Measurements from ENCODE around the gene DAB2IP. TPM values are rescaled to one million over a fixed set of nuclear protein-coding genes. Genes with fewer than 3 reads are reported as not detected.

DAB2IP gene
- total RNA-seq, 1 experiment from 2014 or later, result 31.0 TPM

DNA sequence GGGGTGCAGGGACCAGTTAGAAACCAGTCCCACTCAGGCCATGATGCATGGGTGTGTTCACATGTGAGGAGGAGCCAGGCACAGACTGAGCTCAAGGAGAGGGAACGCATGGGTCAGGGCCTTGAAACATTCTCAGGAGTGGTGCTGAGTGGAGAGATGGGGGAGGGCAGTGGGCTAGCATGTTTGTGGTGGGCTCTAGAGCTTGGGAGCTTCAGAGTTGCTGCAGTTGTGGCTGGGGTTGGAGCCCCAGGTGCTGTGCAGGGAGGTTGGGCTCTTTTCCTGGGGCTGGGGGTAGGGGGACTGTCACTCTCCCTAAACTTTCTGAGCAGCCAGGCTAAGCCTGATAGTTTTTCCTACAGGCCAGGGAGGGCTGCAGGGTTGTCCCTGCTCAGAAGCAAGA lies 95.4 kb downstream of the DAB2IP start:
- POLR2A ChIA-PET, result no interaction called here
- CTCF ChIA-PET, result no interaction called here

More for the DNA sequence above, 95.4 kb downstream of the DAB2IP start:
- intact Hi-C loops (cut with micrococcal nuclease), result no loop called here
- ATAC-seq (no peak), DNase-seq (ENCODE audit: low read depth, low spot score) (no peak)
- BruUV-seq (replicated peaks), result no TSS peak
- Histone ChIP-seq H3K36me3 (ENCODE audit: control insufficient read depth in 1 of 2, insufficient read depth in 2 of 2, low read length in 2 of 2) (no peaks in the 10 kb centered on the region), H3K27me3 (ENCODE audit: insufficient read depth, low read length) (no peaks in the 10 kb centered on the region), H3K4me3 (replicated peaks in 1 of 2; ENCODE audit: low read depth in 1 of 2, low read length in 2 of 2) (no peak overlapping the region), H2AFZ (ENCODE audit: low read depth, low read length, poor library complexity, severe bottlenecking) (no peak overlapping the region), H4K20me1 (ENCODE audit: insufficient read depth) (no peaks in the 10 kb centered on the region), H3K4me1 (ENCODE audit: control insufficient read depth in 1 of 2, insufficient read depth in 2 of 2, low read length in 2 of 2) (peaks cover 68 to 83% of the 10 kb centered on the region in 2 experiments), H3K4me2 (ENCODE audit: low read length) (no peak overlapping the region), H3K27ac (ENCODE audit: low read depth, low read length) (no peak overlapping the region), H3K9ac (ENCODE audit: low read length) (no peak overlapping the region), H3K9me3 (ENCODE audit: control insufficient read depth in 1 of 2, insufficient read depth in 1 of 2, low read depth in 1 of 2, low read length in 2 of 2) (no peaks in the 10 kb centered on the region), H3K79me2 (ENCODE audit: insufficient read depth, low read length) (peaks cover 36% of the 10 kb centered on the region; the same call in 1 of the 2 replicates), H3K9me2 (ENCODE audit: insufficient read depth) (no peaks in the 10 kb centered on the region)
- RAD21 ChIA-PET (ENCODE audit: low non-redundant PET in 1 of 2, low total read pairs in 2 of 2, uncharacterized antibody in 2 of 2, unreplicated experiment in 2 of 2), result no interaction called here
- TF ChIP-seq MAX (IDR thresholded peaks at IDR 0.05) (no peak), ZNF274 (IDR thresholded peaks at IDR 0.05; ENCODE audit: low read depth, low read length) (no peak), CBX3 (IDR thresholded peaks at IDR 0.05; ENCODE audit: low read depth) (no peak), RAD21 (IDR thresholded peaks at IDR 0.05; ENCODE audit: low read depth) (no peak), EGR1 (IDR thresholded peaks at IDR 0.05; ENCODE audit: low read depth) (no peak), SP1 (IDR thresholded peaks at IDR 0.05; ENCODE audit: low read depth) (no peak), ZFX (IDR thresholded peaks at IDR 0.05) (no peak), JUND (IDR thresholded peaks at IDR 0.05) (no peak), EZH2phosphoT487 (IDR thresholded peaks at IDR 0.05; ENCODE audit: borderline replicate concordance) (no peak), SIN3A (IDR thresholded peaks at IDR 0.05; ENCODE audit: low read depth) (no peak), FOSL1 (IDR thresholded peaks at IDR 0.05; ENCODE audit: low read depth) (no peak), POLR2A (IDR thresholded peaks at IDR 0.05; ENCODE audit: borderline replicate concordance, extremely low read depth, insufficient read depth, insufficient read length) (no peak)
- TF ChIP-seq, protein P1, sequence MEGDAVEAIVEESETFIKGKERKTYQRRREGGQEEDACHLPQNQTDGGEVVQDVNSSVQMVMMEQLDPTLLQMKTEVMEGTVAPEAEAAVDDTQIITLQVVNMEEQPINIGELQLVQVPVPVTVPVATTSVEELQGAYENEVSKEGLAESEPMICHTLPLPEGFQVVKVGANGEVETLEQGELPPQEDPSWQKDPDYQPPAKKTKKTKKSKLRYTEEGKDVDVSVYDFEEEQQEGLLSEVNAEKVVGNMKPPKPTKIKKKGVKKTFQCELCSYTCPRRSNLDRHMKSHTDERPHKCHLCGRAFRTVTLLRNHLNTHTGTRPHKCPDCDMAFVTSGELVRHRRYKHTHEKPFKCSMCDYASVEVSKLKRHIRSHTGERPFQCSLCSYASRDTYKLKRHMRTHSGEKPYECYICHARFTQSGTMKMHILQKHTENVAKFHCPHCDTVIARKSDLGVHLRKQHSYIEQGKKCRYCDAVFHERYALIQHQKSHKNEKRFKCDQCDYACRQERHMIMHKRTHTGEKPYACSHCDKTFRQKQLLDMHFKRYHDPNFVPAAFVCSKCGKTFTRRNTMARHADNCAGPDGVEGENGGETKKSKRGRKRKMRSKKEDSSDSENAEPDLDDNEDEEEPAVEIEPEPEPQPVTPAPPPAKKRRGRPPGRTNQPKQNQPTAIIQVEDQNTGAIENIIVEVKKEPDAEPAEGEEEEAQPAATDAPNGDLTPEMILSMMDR (IDR thresholded peaks at IDR 0.05 in 2 of 3, conservative IDR thresholded peaks at IDR 0.05 in 1 of 3; ENCODE audit: borderline replicate concordance in 1 of 3, insufficient read depth in 1 of 3, low read depth in 2 of 3, low read length in 2 of 3), result no peak
- TF ChIP-seq, protein P2, sequence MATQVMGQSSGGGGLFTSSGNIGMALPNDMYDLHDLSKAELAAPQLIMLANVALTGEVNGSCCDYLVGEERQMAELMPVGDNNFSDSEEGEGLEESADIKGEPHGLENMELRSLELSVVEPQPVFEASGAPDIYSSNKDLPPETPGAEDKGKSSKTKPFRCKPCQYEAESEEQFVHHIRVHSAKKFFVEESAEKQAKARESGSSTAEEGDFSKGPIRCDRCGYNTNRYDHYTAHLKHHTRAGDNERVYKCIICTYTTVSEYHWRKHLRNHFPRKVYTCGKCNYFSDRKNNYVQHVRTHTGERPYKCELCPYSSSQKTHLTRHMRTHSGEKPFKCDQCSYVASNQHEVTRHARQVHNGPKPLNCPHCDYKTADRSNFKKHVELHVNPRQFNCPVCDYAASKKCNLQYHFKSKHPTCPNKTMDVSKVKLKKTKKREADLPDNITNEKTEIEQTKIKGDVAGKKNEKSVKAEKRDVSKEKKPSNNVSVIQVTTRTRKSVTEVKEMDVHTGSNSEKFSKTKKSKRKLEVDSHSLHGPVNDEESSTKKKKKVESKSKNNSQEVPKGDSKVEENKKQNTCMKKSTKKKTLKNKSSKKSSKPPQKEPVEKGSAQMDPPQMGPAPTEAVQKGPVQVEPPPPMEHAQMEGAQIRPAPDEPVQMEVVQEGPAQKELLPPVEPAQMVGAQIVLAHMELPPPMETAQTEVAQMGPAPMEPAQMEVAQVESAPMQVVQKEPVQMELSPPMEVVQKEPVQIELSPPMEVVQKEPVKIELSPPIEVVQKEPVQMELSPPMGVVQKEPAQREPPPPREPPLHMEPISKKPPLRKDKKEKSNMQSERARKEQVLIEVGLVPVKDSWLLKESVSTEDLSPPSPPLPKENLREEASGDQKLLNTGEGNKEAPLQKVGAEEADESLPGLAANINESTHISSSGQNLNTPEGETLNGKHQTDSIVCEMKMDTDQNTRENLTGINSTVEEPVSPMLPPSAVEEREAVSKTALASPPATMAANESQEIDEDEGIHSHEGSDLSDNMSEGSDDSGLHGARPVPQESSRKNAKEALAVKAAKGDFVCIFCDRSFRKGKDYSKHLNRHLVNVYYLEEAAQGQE (IDR thresholded peaks at IDR 0.05; ENCODE audit: low read depth), result no peak

Data from HCT116 (cell line).